ENCODE results near the gene CORO1C. TPM values are rescaled to one million over a fixed set of nuclear protein-coding genes. Genes with fewer than 3 reads are reported as not detected.

Gene CORO1C
- total RNA-seq, 1 experiment from 2014 or later: 195 TPM

- Mint-ChIP-seq H3K4me1 (ENCODE audit: low read depth, unreplicated experiment) (peaks cover 7% of the 10 kb centered on the region), H3K27ac (ENCODE audit: unreplicated experiment) (no peak overlapping the region), H3K36me3 (ENCODE audit: insufficient read depth, unreplicated experiment) (peaks cover 80% of the 10 kb centered on the region), H3K27me3 (ENCODE audit: insufficient read depth, unreplicated experiment) (no peaks in the 10 kb centered on the region), H3K9me3 (ENCODE audit: unreplicated experiment) (no peaks in the 10 kb centered on the region), H3K4me3 (ENCODE audit: unreplicated experiment) (no peak overlapping the region)
- no peaks in the 10 kb centered on the region for H3K4me1 ChIP-seq
- no peak for DNase-seq
- no TSS peak for BruUV-seq (replicated peaks)
- peaks cover 1% of the 10 kb centered on the region; the same call in 1 of the 2 replicates for H3K36me3 ChIP-seq (ENCODE audit: control insufficient read depth, insufficient read depth, low read length)
- intact Hi-C loops (cut with micrococcal nuclease; ENCODE audit: unreplicated experiment): no loop called here
- no peaks in the 10 kb centered on the region for H3K27me3 ChIP-seq (replicated peaks; ENCODE audit: control insufficient read depth, insufficient read depth, low read length)
- H3K4me3 ChIP-seq (ENCODE audit: low read depth, low read length): no peak overlapping the region
- ChIA-PET CTCF (interaction anchor here (1.4 kb wide), 1 partner anchor 73 kb away, joined by 3 read pairs; no protein-coding TSS in a partner anchor), POLR2A (interaction anchor here (0.6 kb wide), 1 partner anchor 441 kb away, joined by 4 read pairs; no protein-coding TSS in a partner anchor)
- TF ChIP-seq CTCF (IDR thresholded peaks at IDR 0.05; ENCODE audit: insufficient read depth in 1 of 2, low read depth in 1 of 2, low read length in 1 of 2, severe bottlenecking in 1 of 2, unreplicated experiment in 1 of 2): no peak
- H3K9me3 ChIP-seq: no peaks in the 10 kb centered on the region
These were observed 85.4 kb downstream of the CORO1C start for GRCh38 chr12:108645686-108646599.

GRCh38 chr12:108644811-108645120 is 86.6 kb downstream of the CORO1C start:
- no peak overlapping the region for H3K4me3 Mint-ChIP-seq (ENCODE audit: unreplicated experiment)
- H3K9me3 Mint-ChIP-seq (ENCODE audit: unreplicated experiment): no peaks in the 10 kb centered on the region
- no peaks in the 10 kb centered on the region for H3K27me3 Mint-ChIP-seq (ENCODE audit: insufficient read depth, unreplicated experiment)
- ChIA-PET CTCF (no interaction called here), POLR2A (interaction anchor here (0.6 kb wide), 1 partner anchor 207 kb away, joined by 3 read pairs; no protein-coding TSS in a partner anchor)
- intact Hi-C loops (cut with micrococcal nuclease; ENCODE audit: unreplicated experiment): no loop called here
- H3K4me1 ChIP-seq: no peaks in the 10 kb centered on the region
- H3K27me3 ChIP-seq (replicated peaks; ENCODE audit: control insufficient read depth, insufficient read depth, low read length): no peaks in the 10 kb centered on the region
- no peak for TF ChIP-seq CTCF (IDR thresholded peaks at IDR 0.05; ENCODE audit: insufficient read depth in 1 of 2, low read depth in 1 of 2, low read length in 1 of 2, severe bottlenecking in 1 of 2, unreplicated experiment in 1 of 2)
- H3K4me3 ChIP-seq (ENCODE audit: low read depth, low read length): no peak overlapping the region
- H3K4me1 Mint-ChIP-seq (ENCODE audit: low read depth, unreplicated experiment): peaks cover 7% of the 10 kb centered on the region
- BruUV-seq (replicated peaks): no TSS peak
- peaks cover 81% of the 10 kb centered on the region for H3K36me3 Mint-ChIP-seq (ENCODE audit: insufficient read depth, unreplicated experiment)
- peaks cover 1% of the 10 kb centered on the region; the same call in 1 of the 2 replicates for H3K36me3 ChIP-seq (ENCODE audit: control insufficient read depth, insufficient read depth, low read length)
- H3K27ac Mint-ChIP-seq (ENCODE audit: unreplicated experiment): no peak overlapping the region
- DNase-seq: no peak
- H3K9me3 ChIP-seq: no peaks in the 10 kb centered on the region

DNA sequence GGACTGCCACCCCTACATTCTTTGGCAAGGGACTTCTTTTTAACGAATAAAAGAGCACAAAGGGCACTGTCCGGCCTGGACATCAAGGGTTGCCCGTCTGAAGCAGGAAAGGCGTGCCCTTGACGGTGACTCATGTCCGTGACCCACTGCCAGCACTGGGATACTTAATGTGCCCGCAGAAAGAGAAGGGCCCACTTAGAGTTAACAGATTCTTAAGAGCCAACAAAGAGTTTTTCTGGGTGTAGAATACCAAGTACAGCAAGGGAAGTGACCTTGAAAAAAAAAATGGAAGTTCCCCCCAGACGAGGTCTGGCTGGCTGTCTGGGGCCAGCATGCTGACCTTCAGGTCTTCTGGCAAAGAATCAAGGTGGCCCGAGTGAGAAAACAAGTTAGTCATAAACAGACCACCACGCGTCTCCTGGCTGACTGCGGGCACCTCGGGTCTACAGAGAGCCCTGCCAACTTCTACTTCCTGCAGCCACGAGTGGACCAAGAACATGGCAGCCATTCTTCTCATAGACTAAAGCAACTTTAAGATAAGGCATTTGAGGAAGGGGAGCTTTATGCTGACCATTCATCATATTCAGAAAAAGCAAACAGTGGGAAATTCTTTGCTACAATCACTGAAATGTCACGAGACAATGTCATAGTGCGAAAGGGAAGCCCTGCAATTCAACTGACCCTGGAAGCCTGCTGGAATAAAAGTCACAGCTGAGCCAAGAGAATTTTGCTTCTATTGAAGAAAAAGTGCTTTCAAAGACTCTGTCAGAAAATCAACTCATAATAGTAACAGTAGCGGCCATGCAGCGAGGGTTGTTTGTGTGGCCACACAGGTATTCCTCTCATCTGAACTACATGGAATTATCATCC is 87.1 kb downstream of the CORO1C start:
- Mint-ChIP-seq H3K9me3 (ENCODE audit: unreplicated experiment) (no peaks in the 10 kb centered on the region), H3K4me3 (ENCODE audit: unreplicated experiment) (no peak overlapping the region), H3K4me1 (ENCODE audit: low read depth, unreplicated experiment) (peaks cover 7% of the 10 kb centered on the region), H3K36me3 (ENCODE audit: insufficient read depth, unreplicated experiment) (peaks cover 78% of the 10 kb centered on the region), H3K27me3 (ENCODE audit: insufficient read depth, unreplicated experiment) (no peaks in the 10 kb centered on the region), H3K27ac (ENCODE audit: unreplicated experiment) (no peak overlapping the region)
- no peaks in the 10 kb centered on the region for H3K27me3 ChIP-seq (replicated peaks; ENCODE audit: control insufficient read depth, insufficient read depth, low read length)
- intact Hi-C loops (cut with micrococcal nuclease; ENCODE audit: unreplicated experiment): no loop called here
- no peak overlapping the region for H3K4me3 ChIP-seq (ENCODE audit: low read depth, low read length)
- CTCF ChIA-PET: no interaction called here
- no peak for DNase-seq
- no peaks in the 10 kb centered on the region for H3K4me1 ChIP-seq
- POLR2A ChIA-PET: interaction anchor here (0.6 kb wide), 1 partner anchor 207 kb away, joined by 3 read pairs; no protein-coding TSS in a partner anchor
- BruUV-seq (replicated peaks): no TSS peak
- peaks cover 1% of the 10 kb centered on the region; the same call in 1 of the 2 replicates for H3K36me3 ChIP-seq (ENCODE audit: control insufficient read depth, insufficient read depth, low read length)
- H3K9me3 ChIP-seq: no peaks in the 10 kb centered on the region
- no peak for TF ChIP-seq CTCF (IDR thresholded peaks at IDR 0.05; ENCODE audit: insufficient read depth in 1 of 2, low read depth in 1 of 2, low read length in 1 of 2, severe bottlenecking in 1 of 2, unreplicated experiment in 1 of 2)

Measured in Caco-2 (cell line).